Thymus (tissue), 11 donors: Measurements from ENCODE around the gene ESPN. TPM values are rescaled to one million over a fixed set of nuclear protein-coding genes. Genes with fewer than 3 reads are reported as not detected.
A peak's percentile ranks its signal among the peaks of the same experiment; 100 is the strongest.

ENCODE experiments used
- DNase-seq, 9 donors: peaks; one replicate each; pipeline ENCODE4 v3.0.0-alpha.2; 2013; ENCODE audit warnings: low spot score in 9 of 9, low read depth in 6 of 9, missing footprints in 1 of 9
- H3K27ac ChIP-seq, 2 donors: one replicate each; pipeline ENCODE4 v1.5.1; 2013; ENCODE audit warnings: control low read depth in 1 of 2, low read depth in 1 of 2, low read length in 1 of 2, mild to moderate bottlenecking in 1 of 2, moderate library complexity in 1 of 2
- H3K27me3 ChIP-seq, 2 donors: one replicate each; pipeline ENCODE4 v1.5.1; 2013; ENCODE audit warnings: low read length in 1 of 2; ENCODE audit not compliant: control insufficient read depth in 2 of 2, insufficient read depth in 1 of 2
- H3K36me3 ChIP-seq, 2 donors: one replicate each; pipeline ENCODE4 v1.5.1; 2013; ENCODE audit warnings: low read length in 1 of 2, mild to moderate bottlenecking in 1 of 2, moderate library complexity in 1 of 2; ENCODE audit not compliant: control insufficient read depth in 2 of 2, insufficient read depth in 2 of 2
- H3K4me1 ChIP-seq, 2 donors: one replicate each; pipeline ENCODE4 v1.5.1; 2013; ENCODE audit warnings: low read length in 2 of 2; ENCODE audit not compliant: control insufficient read depth in 2 of 2, insufficient read depth in 2 of 2
- H3K4me3 ChIP-seq, 2 donors: one replicate each; pipeline ENCODE4 v1.5.1; 2013; ENCODE audit warnings: low read length in 2 of 2, control low read depth in 1 of 2, mild to moderate bottlenecking in 1 of 2
- H3K9me3 ChIP-seq, 2 donors: one replicate each; pipeline ENCODE4 v1.5.1; 2013; ENCODE audit warnings: low read length in 1 of 2, mild to moderate bottlenecking in 1 of 2; ENCODE audit not compliant: control insufficient read depth in 2 of 2, insufficient read depth in 1 of 2
- WGBS: extraction: QIAGEN DNeasy Blood & Tissue Kit; methylation state at CpG from one replicate; pipeline ENCODE4 v1.1.7; 2013; 5-methylcytosine and 5-hydroxymethylcytosine counted together
- polyA plus RNA-seq: library from polyadenylated mRNA; stranded (reverse); fragments of 200-250 nt; gene quantifications from one replicate; pipeline ENCODE4 v1.2.3, GENCODE V29; 2013
- total RNA-seq: library from RNA; stranded (reverse); fragments of 120-200 nt; gene quantifications from one replicate; pipeline ENCODE4 v1.2.4, GENCODE V29; 2013
- donor health status: healthy.

Gene ESPN
- total and polyA plus RNA-seq, 2 donors: 1.0 to 11.8 TPM

- Histone ChIP-seq H3K27me3 (peaks cover 61 to 89% of the 10 kb centered on the region in 2 donors), H3K4me1 (peaks cover 0 to 9% of the 10 kb centered on the region in 2 donors), H3K36me3 (no peaks in the 10 kb centered on the region), H3K4me3 (no peak overlapping the region), H3K27ac (no peak overlapping the region), H3K9me3 (no peaks in the 10 kb centered on the region)
- 97% methylated on average over 5 of the region's 5 CpGs for WGBS
- no peak for DNase-seq
Observed at GRCh38 chr1:6416906-6417305, 7.7 kb upstream of the ESPN start.

GRCh38 chr1:6417961-6418667 is 6.5 kb upstream of the ESPN start:
- Histone ChIP-seq H3K27ac (no peak overlapping the region), H3K4me3 (no peak overlapping the region), H3K4me1 (peaks cover 0 to 9% of the 10 kb centered on the region in 2 donors), H3K36me3 (no peaks in the 10 kb centered on the region), H3K27me3 (peaks cover 65 to 94% of the 10 kb centered on the region in 2 donors), H3K9me3 (no peaks in the 10 kb centered on the region)
- no peak for DNase-seq
- WGBS: 70% methylated on average over 8 of the region's 8 CpGs

DNA sequence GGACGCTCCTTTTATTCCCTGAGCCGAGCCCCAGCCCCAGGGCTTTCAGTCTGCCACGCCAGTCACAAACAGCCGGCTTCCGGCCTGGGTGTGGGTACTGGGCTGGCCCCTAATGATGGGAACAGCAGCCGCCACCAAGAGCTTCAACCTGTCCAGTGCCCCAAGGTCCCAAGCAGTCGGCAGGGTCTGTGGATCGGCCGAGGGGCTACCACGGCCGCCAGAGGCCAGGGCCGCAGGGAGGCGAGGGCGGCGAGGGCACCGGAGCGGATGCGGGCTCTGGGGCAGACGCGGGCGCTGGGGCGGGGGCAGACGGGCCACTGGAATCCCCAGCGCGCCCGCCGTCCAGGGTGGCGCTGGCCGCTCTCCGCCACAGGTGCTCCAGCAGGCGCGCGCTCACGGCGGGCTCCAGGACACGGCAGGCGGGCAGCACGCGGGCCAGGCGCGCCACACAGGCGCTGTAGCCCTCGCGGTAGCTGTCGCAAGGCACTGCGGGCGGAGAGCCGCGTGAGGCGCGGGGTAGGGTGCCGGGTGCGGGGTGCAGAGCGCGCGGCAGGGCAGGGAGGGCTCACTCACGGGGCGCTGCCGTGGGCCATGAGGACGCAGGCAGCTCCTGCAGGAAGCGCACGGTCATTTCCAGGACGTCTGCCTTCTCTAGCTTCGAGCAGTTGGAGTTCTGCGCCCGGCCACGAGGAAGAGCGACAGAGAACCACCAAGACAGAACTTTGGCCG is 5.7 kb upstream of the ESPN start:
- H3K4me3 ChIP-seq: no peak overlapping the region
- WGBS: 13% methylated on average over 69 of the region's 69 CpGs
- no peaks in the 10 kb centered on the region for H3K9me3 ChIP-seq
- DNase-seq: no peak
- H3K27ac ChIP-seq: no peak overlapping the region
- no peaks in the 10 kb centered on the region for H3K36me3 ChIP-seq
- H3K4me1 ChIP-seq: peaks cover 0 to 11% of the 10 kb centered on the region in 2 donors
- peaks cover 73 to 97% of the 10 kb centered on the region in 2 donors for H3K27me3 ChIP-seq

GRCh38 chr1:6419397-6419803 is 5.2 kb upstream of the ESPN start:
- no peaks in the 10 kb centered on the region for H3K9me3 ChIP-seq
- H3K27ac ChIP-seq: no peak overlapping the region
- peaks cover 0 to 14% of the 10 kb centered on the region in 2 donors for H3K4me1 ChIP-seq
- peaks cover 78 to 99% of the 10 kb centered on the region in 2 donors for H3K27me3 ChIP-seq
- WGBS: 7% methylated on average over 48 of the region's 48 CpGs
- DNase-seq: no peak
- H3K4me3 ChIP-seq: peak overlapping the region in 1 of 2 donors; percentile 3
- no peaks in the 10 kb centered on the region for H3K36me3 ChIP-seq

DNA sequence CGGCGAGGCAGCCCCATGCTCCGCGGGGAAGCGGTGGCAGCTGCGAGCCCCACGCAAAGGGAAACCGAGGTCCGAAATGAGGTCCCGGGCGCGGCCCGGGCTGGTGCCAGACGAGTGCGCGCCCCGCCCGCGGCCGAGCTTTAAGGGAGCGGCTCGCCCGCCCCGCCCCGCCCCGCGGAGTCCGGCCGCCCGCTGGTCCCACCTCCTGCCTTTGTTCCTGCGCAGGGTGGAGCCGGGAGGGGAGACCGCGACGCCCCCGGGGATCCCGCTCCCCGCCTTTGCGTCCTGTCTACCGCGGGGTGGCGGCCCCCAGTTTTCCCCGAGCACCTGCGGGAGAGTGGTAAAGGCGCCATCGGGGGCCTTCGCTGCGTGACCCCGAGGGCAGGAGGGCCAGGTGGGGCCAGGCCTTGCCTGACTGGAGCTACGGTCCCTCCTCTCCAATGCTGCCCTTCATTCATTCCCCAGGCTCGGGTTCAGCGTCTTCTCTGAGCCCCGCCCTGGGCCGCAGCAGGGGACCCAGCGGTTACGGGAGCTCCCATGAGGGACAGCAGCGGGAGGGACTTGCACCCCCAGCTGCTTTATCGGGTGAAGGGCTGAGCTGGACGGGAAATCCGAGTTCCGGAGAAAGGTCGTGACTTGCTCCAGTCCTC is 4.6 kb upstream of the ESPN start, which contains the start of gene HES2:
Gene HES2, minus strand, starts transcription at position 116 of the 650 bp plus-strand sequence. Its CDS starts 99 bp downstream, at position 17.
- peaks cover 3 to 11% of the 10 kb centered on the region in 2 donors for H3K4me1 ChIP-seq
- WGBS: 2% methylated on average over 62 of the region's 62 CpGs
- no peak within 1 kb of the TSS for H3K27ac ChIP-seq
- DNase-seq: no peak
- H3K36me3 ChIP-seq: no peaks in the 10 kb centered on the region
- no peaks in the 10 kb centered on the region for H3K9me3 ChIP-seq
- peak within 1 kb of the TSS in 1 of 2 donors; percentile 18 for H3K4me3 ChIP-seq
- H3K27me3 ChIP-seq: peaks cover 84 to 95% of the 10 kb centered on the region in 2 donors

GRCh38 chr1:6420454-6421042 is 4.0 kb upstream of the ESPN start:
- Histone ChIP-seq H3K4me3 (no peak overlapping the region), H3K9me3 (no peaks in the 10 kb centered on the region), H3K27me3 (peaks cover 87 to 95% of the 10 kb centered on the region in 2 donors), H3K4me1 (peaks cover 3 to 11% of the 10 kb centered on the region in 2 donors), H3K27ac (no peak overlapping the region), H3K36me3 (no peaks in the 10 kb centered on the region)
- 8% methylated on average over 44 of the region's 44 CpGs for WGBS
- no peak for DNase-seq

GRCh38 chr1:6421266-6421665 is 3.3 kb upstream of the ESPN start:
- Histone ChIP-seq H3K4me3 (no peak overlapping the region), H3K9me3 (no peaks in the 10 kb centered on the region), H3K36me3 (no peaks in the 10 kb centered on the region), H3K27me3 (peaks cover 89 to 95% of the 10 kb centered on the region in 2 donors), H3K4me1 (peaks cover 3 to 11% of the 10 kb centered on the region in 2 donors), H3K27ac (no peak overlapping the region)
- 47% methylated on average over 4 of the region's 4 CpGs for WGBS
- DNase-seq: no peak

GRCh38 chr1:6423321-6423999 is 1.1 kb upstream of the ESPN start:
- 11% methylated on average over 24 of the region's 24 CpGs for WGBS
- peaks cover 3 to 11% of the 10 kb centered on the region in 2 donors for H3K4me1 ChIP-seq
- H3K27ac ChIP-seq: no peak overlapping the region
- H3K36me3 ChIP-seq: no peaks in the 10 kb centered on the region
- H3K9me3 ChIP-seq: no peaks in the 10 kb centered on the region
- no peak overlapping the region for H3K4me3 ChIP-seq
- DNase-seq: peak in 4 of 9 donors; percentile 16 to 51 (median 38)
- H3K27me3 ChIP-seq: peaks cover 77 to 95% of the 10 kb centered on the region in 2 donors
